Breast epithelium (tissue), 3 donors: ENCODE measurements around the gene GARS1.

ENCODE experiments used
- POLR2AphosphoS5 ChIP-seq, 3 donors: sonication (generic); formaldehyde crosslinking; IDR thresholded peaks; one replicate each; pipeline ENCODE4 v1.6.1; 2017; ENCODE audit warnings: antibody characterized with exemption in 3 of 3
- TF ChIP-seq, protein P1 (sequence below), 3 donors: fragments of 450-650 bp; IDR thresholded peaks; one replicate each; pipeline ENCODE4 v1.5.1; 2016 to 2017; ENCODE audit warnings: antibody characterized with exemption in 3 of 3, mild to moderate bottlenecking in 3 of 3, moderate library complexity in 3 of 3

- no peak for TF ChIP-seq POLR2AphosphoS5 (IDR thresholded peaks at IDR 0.05)
- TF ChIP-seq, protein P1, sequence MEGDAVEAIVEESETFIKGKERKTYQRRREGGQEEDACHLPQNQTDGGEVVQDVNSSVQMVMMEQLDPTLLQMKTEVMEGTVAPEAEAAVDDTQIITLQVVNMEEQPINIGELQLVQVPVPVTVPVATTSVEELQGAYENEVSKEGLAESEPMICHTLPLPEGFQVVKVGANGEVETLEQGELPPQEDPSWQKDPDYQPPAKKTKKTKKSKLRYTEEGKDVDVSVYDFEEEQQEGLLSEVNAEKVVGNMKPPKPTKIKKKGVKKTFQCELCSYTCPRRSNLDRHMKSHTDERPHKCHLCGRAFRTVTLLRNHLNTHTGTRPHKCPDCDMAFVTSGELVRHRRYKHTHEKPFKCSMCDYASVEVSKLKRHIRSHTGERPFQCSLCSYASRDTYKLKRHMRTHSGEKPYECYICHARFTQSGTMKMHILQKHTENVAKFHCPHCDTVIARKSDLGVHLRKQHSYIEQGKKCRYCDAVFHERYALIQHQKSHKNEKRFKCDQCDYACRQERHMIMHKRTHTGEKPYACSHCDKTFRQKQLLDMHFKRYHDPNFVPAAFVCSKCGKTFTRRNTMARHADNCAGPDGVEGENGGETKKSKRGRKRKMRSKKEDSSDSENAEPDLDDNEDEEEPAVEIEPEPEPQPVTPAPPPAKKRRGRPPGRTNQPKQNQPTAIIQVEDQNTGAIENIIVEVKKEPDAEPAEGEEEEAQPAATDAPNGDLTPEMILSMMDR (IDR thresholded peaks at IDR 0.05): no peak
Observed at GRCh38 chr7:30630986-30631385, 36.3 kb downstream of the GARS1 start.
